ENCODE data around the gene MORC2.

Gene MORC2

GRCh38 chr22:30876221-30876751 lies 92.3 kb downstream of the MORC2 start:
- Histone ChIP-seq H3K27me3 (ENCODE audit: insufficient read depth, poor library complexity, severe bottlenecking) (no peaks in the 10 kb centered on the region), H3K4me3 (replicated peaks; ENCODE audit: insufficient read depth, low read length) (no peak overlapping the region), H3K27ac (replicated peaks) (no peak overlapping the region)
- DNase-seq (ENCODE audit: low read depth in 1 of 2, low spot score in 1 of 2), result no peak
- TF ChIP-seq GABPA (IDR thresholded peaks at IDR 0.05; ENCODE audit: low read depth), result no peak
- no peak for TF ChIP-seq REST (IDR thresholded peaks at IDR 0.05; ENCODE audit: insufficient replicate concordance, low read depth)
- TF ChIP-seq SPI1 (IDR thresholded peaks at IDR 0.05; ENCODE audit: borderline replicate concordance, low read depth), result no peak
- TF ChIP-seq POLR2AphosphoS5 (IDR thresholded peaks at IDR 0.05; ENCODE audit: low read depth), result no peak
- TF ChIP-seq, protein P1, sequence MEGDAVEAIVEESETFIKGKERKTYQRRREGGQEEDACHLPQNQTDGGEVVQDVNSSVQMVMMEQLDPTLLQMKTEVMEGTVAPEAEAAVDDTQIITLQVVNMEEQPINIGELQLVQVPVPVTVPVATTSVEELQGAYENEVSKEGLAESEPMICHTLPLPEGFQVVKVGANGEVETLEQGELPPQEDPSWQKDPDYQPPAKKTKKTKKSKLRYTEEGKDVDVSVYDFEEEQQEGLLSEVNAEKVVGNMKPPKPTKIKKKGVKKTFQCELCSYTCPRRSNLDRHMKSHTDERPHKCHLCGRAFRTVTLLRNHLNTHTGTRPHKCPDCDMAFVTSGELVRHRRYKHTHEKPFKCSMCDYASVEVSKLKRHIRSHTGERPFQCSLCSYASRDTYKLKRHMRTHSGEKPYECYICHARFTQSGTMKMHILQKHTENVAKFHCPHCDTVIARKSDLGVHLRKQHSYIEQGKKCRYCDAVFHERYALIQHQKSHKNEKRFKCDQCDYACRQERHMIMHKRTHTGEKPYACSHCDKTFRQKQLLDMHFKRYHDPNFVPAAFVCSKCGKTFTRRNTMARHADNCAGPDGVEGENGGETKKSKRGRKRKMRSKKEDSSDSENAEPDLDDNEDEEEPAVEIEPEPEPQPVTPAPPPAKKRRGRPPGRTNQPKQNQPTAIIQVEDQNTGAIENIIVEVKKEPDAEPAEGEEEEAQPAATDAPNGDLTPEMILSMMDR (IDR thresholded peaks at IDR 0.05; ENCODE audit: insufficient read depth, low read length), result no peak

DNA sequence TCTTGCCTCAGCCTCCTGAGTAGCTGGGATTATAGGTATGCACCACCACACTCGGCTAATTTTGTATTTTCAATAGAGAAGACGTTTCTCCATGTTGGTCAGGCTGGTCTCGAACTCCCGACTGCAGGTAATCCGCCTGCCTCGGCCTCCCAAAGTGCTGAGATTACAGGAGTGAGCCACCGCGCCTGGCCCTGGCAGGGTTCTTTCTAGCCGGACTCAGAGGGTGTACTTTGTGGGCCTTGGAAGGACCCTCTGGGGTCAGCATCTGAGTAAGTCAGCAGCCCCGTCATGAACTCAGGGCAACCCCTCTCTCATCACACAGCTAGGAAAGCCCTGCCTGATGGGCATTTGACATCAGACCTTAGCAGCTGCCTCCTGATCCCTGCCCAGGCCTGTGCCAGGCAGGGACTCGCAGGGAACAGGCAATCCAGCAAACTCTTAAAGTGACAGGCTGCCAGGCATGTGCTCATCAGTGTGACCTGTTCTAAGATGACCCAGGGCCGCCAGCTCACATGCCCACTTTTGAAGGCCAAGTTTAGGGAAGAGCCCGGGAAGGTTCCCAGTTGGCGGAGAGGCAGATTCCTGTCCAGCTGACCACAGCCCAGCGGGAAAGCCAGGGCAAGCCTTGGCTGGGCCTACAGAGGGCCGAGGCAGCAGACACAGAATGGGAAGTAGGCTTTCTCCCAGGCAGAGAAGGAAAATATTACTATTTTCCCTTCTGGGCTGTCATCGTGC lies 92.9 kb downstream of the MORC2 start:
- TF ChIP-seq POLR2AphosphoS5 (IDR thresholded peaks at IDR 0.05; ENCODE audit: low read depth) (no peak), SPI1 (IDR thresholded peaks at IDR 0.05; ENCODE audit: borderline replicate concordance, low read depth) (no peak), REST (IDR thresholded peaks at IDR 0.05; ENCODE audit: insufficient replicate concordance, low read depth) (no peak), GABPA (IDR thresholded peaks at IDR 0.05; ENCODE audit: low read depth) (no peak)
- TF ChIP-seq, protein P1 (IDR thresholded peaks at IDR 0.05; ENCODE audit: insufficient read depth, low read length), result no peak
- Histone ChIP-seq H3K27ac (replicated peaks) (no peak overlapping the region), H3K27me3 (ENCODE audit: insufficient read depth, poor library complexity, severe bottlenecking) (no peaks in the 10 kb centered on the region), H3K4me3 (replicated peaks; ENCODE audit: insufficient read depth, low read length) (no peak overlapping the region)
- no peak for DNase-seq (ENCODE audit: low read depth in 1 of 2, low spot score in 1 of 2)
